Measurements from ENCODE around the gene GLYR1. TPM values are rescaled to one million over a fixed set of nuclear protein-coding genes. Genes with fewer than 3 reads are reported as not detected.

Gene GLYR1
- total RNA-seq, 1 experiment from 2014 or later, result 117 TPM

- CTCF ChIA-PET, result no interaction called here
- H3K9me3 Mint-ChIP-seq (ENCODE audit: unreplicated experiment), result no peaks in the 10 kb centered on the region
Observed at GRCh38 chr16:4879049-4879448, 32.0 kb upstream of the GLYR1 start.

GRCh38 chr16:4877380-4877685, 30.2 kb upstream of the GLYR1 start:
- DNase-seq, result no peak
- no peak for TF ChIP-seq CTCF (IDR thresholded peaks at IDR 0.05; ENCODE audit: insufficient read depth in 1 of 2, low read depth in 1 of 2, low read length in 1 of 2, severe bottlenecking in 1 of 2, unreplicated experiment in 1 of 2)
- no peaks in the 10 kb centered on the region for H3K4me1 ChIP-seq
- BruUV-seq (replicated peaks), result no TSS peak
- Mint-ChIP-seq H3K9me3 (ENCODE audit: unreplicated experiment) (no peaks in the 10 kb centered on the region), H3K4me3 (ENCODE audit: unreplicated experiment) (no peak overlapping the region), H3K27me3 (ENCODE audit: insufficient read depth, unreplicated experiment) (no peaks in the 10 kb centered on the region), H3K36me3 (ENCODE audit: insufficient read depth, unreplicated experiment) (peaks cover 84% of the 10 kb centered on the region), H3K27ac (ENCODE audit: unreplicated experiment) (peak overlapping the region; percentile 71), H3K4me1 (ENCODE audit: low read depth, unreplicated experiment) (no peaks in the 10 kb centered on the region)
- CTCF ChIA-PET, result no interaction called here
- POLR2A ChIA-PET, result no interaction called here
- H3K36me3 ChIP-seq (ENCODE audit: control insufficient read depth, insufficient read depth, low read length), result peaks cover 3% of the 10 kb centered on the region
- no peaks in the 10 kb centered on the region for H3K9me3 ChIP-seq
- no peak overlapping the region for H3K4me3 ChIP-seq (ENCODE audit: low read depth, low read length)
- no peaks in the 10 kb centered on the region for H3K27me3 ChIP-seq (replicated peaks; ENCODE audit: control insufficient read depth, insufficient read depth, low read length)
- intact Hi-C loops (cut with micrococcal nuclease; ENCODE audit: unreplicated experiment), result no loop called here

More at GRCh38 chr16:4879049-4879448, 32.0 kb upstream of the GLYR1 start:
- DNase-seq, result no peak
- H3K27me3 ChIP-seq (replicated peaks; ENCODE audit: control insufficient read depth, insufficient read depth, low read length), result no peaks in the 10 kb centered on the region
- TF ChIP-seq CTCF (IDR thresholded peaks at IDR 0.05; ENCODE audit: insufficient read depth in 1 of 2, low read depth in 1 of 2, low read length in 1 of 2, severe bottlenecking in 1 of 2, unreplicated experiment in 1 of 2), result no peak
- H3K4me3 Mint-ChIP-seq (ENCODE audit: unreplicated experiment), result no peak overlapping the region
- no peaks in the 10 kb centered on the region for H3K4me1 Mint-ChIP-seq (ENCODE audit: low read depth, unreplicated experiment)
- H3K27me3 Mint-ChIP-seq (ENCODE audit: insufficient read depth, unreplicated experiment), result no peaks in the 10 kb centered on the region
- BruUV-seq (replicated peaks), result no TSS peak
- H3K27ac Mint-ChIP-seq (ENCODE audit: unreplicated experiment), result no peak overlapping the region
- no peaks in the 10 kb centered on the region; the same call in none of the 2 replicates for H3K36me3 ChIP-seq (ENCODE audit: control insufficient read depth, insufficient read depth, low read length)
- peaks cover 85% of the 10 kb centered on the region for H3K36me3 Mint-ChIP-seq (ENCODE audit: insufficient read depth, unreplicated experiment)
- POLR2A ChIA-PET, result no interaction called here
- intact Hi-C loops (cut with micrococcal nuclease; ENCODE audit: unreplicated experiment), result no loop called here
- H3K9me3 ChIP-seq, result no peaks in the 10 kb centered on the region
- H3K4me1 ChIP-seq, result no peaks in the 10 kb centered on the region
- no peak overlapping the region for H3K4me3 ChIP-seq (ENCODE audit: low read depth, low read length)

DNA sequence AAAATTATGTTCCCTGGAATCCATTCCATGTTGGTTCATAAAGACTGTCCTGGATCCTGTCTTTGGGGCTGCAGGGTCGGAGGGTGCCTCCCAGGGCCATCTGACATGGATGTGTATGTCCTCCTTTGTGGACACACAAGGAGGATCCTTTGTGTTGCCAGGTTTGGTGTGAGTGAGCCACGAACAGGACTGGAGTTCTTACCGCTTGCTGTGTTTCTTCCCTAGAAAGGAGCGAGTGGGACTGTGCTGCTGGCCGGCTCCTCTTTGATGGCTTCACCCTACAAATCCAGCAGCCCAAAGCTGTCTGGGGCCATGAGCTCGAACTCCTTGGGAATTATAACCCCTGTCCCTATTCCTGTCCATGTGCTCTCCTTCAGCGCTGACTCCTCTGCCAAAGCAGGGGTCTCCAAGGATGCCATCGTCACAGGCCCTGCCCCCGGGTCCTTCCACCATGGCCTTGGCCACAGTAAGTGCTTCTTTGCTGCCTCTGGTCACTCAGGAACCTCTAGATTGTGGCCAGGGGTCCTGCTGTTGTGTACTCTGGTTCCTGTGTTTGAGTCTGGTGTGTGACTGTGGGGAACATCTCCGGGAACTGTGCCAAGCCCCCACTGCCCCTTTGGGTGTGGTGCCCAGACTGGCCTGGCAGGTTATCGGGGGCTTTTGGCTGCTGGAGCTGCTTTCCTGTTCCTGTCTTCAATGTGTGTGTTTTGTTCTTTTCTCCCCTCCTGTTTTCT, 29.7 kb upstream of the GLYR1 start:
- no peak for TF ChIP-seq CTCF (IDR thresholded peaks at IDR 0.05; ENCODE audit: insufficient read depth in 1 of 2, low read depth in 1 of 2, low read length in 1 of 2, severe bottlenecking in 1 of 2, unreplicated experiment in 1 of 2)
- Histone ChIP-seq H3K4me3 (ENCODE audit: low read depth, low read length) (no peak overlapping the region), H3K4me1 (no peaks in the 10 kb centered on the region), H3K9me3 (no peaks in the 10 kb centered on the region), H3K36me3 (ENCODE audit: control insufficient read depth, insufficient read depth, low read length) (peaks cover 4% of the 10 kb centered on the region), H3K27me3 (replicated peaks; ENCODE audit: control insufficient read depth, insufficient read depth, low read length) (no peaks in the 10 kb centered on the region)
- H3K27ac Mint-ChIP-seq (ENCODE audit: unreplicated experiment), result peak overlapping the region; percentile 71
- H3K4me1 Mint-ChIP-seq (ENCODE audit: low read depth, unreplicated experiment), result no peaks in the 10 kb centered on the region
- BruUV-seq (replicated peaks), result no TSS peak
- H3K27me3 Mint-ChIP-seq (ENCODE audit: insufficient read depth, unreplicated experiment), result no peaks in the 10 kb centered on the region
- no peaks in the 10 kb centered on the region for H3K9me3 Mint-ChIP-seq (ENCODE audit: unreplicated experiment)
- H3K36me3 Mint-ChIP-seq (ENCODE audit: insufficient read depth, unreplicated experiment), result peaks cover 82% of the 10 kb centered on the region
- intact Hi-C loops (cut with micrococcal nuclease; ENCODE audit: unreplicated experiment), result no loop called here
- ChIA-PET POLR2A (no interaction called here), CTCF (no interaction called here)
- no peak overlapping the region for H3K4me3 Mint-ChIP-seq (ENCODE audit: unreplicated experiment)
- DNase-seq, result no peak

Measured in Caco-2 (cell line).